Superior temporal gyrus (tissue), 1 donor: Measurements from ENCODE around the gene CACNA1C.
A peak's percentile ranks its signal among the peaks of the same experiment; 100 is the strongest.

Experiments used
- DNase-seq: peaks from one replicate; pipeline ENCODE4 v3.0.0-alpha.2; 2016; ENCODE audit errors: extremely low spot score

Gene CACNA1C

DNA sequence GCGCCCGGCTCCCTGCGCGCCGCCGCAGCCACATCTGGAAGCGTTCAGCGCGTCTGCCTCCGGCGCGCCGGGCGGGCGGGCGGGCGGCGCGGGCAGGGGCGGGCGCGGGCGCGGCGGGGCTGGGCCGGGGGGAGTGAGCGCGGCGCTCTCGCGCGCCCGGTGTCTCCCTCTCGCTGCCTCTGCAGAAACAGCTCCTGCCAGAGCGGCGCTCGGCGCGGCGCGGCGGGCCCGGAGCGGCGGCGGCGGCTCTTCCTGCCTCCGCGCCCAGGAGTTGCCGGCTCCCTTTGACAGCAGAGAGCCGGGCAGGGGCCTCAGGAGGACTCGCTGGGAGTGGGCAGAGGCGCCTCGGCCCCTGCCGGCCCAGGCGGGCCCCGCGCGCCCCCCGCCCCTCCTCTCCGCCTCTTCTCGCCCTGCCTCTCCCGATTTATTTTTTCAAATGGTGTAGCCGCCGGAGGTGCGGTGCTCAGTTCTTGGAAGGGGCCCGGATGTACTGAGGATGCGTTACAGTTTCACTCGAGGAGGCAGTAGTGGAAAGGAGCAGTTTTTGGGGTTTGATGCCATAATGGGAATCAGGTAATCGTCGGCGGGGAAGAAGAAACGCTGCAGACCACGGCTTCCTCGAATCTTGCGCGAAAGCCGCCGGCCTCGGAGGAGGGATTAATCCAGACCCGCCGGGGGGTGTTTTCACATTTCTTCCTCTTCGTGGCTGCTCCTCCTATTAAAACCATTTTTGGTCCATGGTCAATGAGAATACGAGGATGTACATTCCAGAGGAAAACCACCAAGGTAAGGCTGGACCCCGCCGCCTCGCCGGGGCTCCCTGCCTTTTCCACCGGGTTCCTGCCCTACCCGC, at the start of gene CACNA1C:
CACNA1C (plus strand) TSS at position 162 of the 853 bp plus-strand sequence; CDS start at position 738, 576 bp downstream.
- DNase-seq: peak; percentile 40

DNA sequence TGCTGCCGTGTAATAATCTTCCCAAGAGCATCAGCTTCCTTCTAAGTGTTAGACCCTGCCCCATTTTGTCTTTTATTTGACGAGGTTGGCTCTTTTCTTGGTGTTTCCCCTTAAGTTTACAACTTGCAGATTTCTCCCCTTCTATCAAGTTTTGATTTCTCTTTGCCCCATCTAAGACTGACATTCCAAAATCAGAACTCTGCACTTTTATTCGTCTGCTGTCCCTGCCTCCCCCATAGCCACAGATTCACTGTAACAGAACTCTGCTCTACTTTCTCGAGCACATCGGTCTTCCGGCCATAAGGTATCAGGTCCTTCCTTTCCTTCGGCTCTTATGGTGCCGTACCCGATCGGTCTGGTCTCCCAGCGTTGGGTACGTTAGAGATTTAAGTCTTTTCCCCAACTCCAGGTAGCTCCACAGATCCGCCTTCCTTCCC, 49.1 kb upstream of the CACNA1C start:
- DNase-seq: peak; percentile 38

DNA sequence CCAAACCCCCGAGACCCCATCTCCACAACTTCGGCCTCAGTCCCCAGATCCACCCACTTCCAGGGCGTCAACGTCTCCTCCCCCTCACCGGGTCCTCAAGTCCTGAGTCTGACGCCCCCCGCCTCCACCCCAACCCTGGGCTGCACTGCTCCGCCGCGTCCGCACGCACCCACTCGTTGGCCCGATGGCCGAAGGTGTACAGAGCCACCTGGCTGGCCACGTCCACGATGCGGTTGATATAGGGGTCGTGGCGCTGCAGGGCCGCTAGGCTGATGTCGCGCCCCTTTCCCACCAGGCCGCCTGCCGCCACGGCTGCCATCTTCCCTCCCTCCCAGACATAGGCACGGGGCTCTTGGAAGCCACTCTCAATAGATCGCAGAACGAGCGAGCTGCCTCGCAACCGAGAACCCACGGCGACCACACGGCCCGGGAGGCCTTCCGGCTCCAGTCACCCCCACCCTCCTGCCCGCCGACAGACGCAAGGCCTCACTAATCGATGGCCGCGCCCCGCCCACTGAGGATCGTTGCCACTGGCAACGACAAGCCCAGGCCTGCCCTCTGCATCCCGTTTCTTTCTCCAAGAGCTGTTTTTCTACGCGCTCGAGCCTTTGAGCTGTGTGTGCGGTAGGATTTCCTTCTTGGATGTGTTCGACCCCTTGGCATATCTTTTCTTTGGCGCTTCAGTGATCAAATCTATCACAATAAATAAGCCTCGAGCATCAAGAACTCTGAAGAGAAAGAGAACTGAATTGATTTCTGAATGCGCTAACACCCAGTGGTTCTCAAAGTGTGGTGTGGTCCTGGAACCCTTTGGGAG, 48.5 kb upstream of the CACNA1C start, which contains the start of gene DCP1B:
DCP1B (minus strand) TSS at position 345 of the 817 bp plus-strand sequence; CDS start at position 319, 26 bp downstream.
- peak; percentile 95 for DNase-seq

DNA sequence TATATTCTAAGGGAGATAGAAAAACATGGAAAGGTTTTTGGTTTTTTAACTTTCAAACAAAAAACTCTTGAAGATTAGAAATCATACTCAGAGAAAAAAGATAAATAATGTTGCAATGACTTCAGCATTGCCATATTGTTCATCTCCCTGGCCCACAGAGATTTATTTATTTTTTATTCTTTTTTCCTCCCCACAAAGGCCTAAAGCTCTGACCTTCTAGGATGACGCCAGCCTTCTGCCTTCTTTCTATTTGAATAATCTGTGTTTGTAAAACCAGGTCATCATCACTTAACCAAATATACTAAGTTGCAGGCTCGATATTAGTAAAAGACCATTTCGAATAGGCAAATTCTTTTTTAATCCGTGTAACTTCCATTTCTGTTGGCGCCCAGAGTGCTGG, 44.1 kb upstream of the CACNA1C start:
- DNase-seq: no peak

DNA sequence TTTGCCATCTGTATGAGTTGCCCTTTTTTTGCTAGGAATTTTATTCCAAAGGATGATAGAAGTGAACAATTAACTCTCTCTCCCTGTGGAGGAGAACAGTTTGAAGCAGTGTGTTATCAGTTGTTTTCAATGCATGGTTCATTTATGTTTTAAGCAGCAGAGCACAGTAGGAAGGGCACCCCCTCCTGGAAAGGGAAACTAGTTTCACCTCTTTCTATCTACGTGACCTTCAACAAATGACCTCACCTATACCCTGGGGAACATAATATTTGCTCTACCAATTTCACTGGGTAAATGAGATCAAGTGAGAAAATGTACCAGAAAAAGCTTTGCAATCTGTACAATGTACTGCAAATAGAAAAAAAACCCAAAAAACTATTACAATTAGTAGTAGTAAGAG, 43.2 kb upstream of the CACNA1C start:
- DNase-seq: no peak

DNA sequence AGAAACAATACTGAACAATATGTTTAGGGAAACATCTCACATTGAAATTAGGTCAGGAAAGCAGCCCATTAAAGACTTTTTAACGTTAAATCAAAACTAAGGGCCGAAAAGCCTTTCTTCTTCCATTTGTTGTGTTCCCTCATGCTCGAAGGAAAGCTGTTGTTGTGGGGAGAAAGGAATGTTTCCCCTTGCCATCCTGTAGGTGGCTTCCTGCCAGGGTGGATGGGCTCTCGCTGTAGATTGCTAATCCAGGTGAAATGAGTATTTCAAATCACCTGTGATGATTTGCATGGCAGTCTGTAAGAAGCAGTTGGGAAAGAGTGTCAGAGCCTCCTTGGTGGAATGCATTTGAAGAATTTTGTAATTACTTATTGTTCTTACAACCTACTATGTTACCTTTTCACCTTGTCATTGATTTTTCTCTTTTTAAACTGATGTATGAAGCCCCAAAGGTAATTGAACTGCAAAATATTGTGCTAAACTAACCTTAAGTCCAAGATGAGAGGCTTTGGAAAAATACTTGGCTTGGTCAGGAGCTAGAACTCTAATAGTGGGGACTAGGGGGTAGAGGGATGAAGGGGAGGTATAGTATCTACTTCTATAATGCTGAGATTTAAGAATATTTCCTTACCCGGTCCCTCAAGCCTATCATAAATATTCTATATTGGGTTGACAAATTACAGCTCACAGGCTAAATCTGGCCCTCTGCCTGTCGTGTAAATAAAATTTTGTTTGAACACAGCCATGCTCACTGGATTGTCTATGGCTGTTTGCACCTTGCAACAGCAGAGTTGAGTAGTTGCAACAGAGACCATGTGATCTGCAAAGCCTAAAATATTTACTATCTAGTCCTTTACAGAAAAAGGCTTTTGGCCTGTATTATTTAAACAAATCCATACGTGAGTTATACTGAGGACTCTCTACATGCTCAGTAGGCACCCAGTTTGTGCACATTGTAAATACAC, 40.9 kb upstream of the CACNA1C start:
- DNase-seq: no peak

DNA sequence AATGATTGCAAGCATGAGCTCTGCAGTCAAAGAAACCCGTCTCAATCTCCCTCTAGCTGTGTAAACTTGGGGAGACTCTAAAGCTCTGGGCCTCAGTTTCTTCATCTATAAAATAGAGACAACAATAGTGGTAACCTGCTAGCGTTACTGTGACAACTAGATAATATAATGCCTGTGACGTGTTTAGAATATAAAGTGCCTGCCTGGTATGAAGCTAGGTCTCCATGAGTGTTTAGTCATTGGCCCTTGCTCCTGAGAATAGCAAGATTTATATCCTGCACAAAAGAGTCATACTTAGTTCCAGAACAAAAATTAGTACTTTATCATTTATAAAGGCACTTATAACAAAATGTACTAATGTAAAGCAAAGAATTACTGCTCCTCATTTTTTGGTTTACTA, 39.7 kb upstream of the CACNA1C start:
- no peak for DNase-seq

DNA sequence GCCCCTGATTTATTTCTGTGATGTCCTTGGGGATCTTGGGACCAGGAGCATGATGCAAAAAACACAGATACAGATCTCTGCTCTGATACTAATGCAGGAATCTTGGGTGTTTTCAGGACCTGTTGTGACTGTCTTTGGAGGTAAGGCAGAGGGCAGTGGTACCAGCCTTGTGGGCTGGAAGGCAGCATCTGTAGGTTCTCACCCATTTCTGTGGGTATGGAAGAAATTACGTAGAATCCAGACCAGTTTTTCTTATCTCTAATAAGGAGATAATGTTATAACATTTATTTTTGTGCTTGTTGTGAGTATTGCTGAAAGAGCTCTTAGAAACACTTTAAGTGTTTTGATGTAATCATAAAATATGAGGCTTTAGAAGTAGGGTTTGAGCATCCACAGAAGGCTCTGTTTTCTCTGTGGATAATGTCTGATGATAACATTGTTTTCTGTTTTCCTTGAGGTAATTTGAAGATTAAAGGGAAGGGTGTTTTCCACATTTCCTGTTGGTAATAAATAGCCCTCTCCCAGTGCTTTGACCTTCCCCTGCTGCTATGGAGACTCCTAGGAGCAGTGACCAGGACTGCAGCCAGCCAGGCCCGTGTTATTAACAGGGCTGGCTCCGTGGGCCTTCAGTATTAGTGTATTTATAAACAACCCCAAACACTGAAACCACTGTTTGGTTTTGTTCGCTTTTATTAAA, 39.1 kb upstream of the CACNA1C start:
- DNase-seq: peak; percentile 29

DNA sequence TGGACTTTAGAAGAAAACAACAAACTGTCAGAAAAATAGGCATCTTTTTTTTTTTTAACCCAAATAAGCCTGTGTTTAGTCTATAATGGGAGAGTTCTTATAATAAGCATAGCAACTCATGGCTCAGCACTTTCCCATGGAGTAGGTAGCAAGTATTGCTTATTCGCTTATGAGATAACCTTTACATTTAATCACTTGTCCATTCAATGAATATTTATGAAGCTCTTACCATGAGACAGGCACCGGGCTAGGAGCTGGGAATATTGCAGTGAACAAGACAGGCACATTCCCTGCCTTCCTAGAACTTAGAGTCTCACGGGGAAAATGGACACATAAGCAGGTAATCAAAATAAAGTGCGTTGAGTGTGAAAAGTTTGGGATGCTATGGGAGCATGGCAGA, 38.6 kb upstream of the CACNA1C start:
- DNase-seq: no peak

DNA sequence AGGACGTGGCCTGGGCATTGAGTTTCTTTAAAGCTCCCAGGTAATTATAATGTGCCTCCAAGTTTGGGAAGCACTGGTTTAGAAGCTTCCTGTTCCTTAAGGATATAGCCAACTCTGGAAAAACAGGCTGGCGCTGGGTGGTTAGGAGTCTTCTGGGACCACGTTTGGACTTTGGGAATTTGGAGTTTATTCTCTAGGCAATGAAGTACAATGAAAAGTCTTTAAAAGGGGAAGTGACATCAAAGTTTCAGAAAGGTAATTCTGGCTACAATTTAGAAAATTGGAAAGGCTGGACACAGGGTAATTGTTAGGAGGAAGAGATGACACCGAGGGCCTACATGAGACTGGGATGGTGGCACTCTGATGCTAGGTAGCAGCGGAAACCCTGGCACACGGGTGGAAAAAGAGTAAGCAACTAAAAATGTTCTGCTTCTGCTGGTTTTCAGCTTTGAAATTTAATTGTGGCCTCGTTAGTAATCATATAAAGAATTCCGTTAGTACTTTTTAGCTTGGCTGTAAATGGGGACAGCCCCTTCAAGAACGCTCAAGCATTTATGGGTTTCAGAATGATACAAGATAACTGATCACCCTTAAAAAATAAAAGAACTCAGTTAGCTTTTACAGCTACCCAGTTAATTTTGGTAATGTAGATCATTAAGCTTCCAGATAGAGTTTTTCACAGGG, 35.8 kb upstream of the CACNA1C start:
- no peak for DNase-seq

DNA sequence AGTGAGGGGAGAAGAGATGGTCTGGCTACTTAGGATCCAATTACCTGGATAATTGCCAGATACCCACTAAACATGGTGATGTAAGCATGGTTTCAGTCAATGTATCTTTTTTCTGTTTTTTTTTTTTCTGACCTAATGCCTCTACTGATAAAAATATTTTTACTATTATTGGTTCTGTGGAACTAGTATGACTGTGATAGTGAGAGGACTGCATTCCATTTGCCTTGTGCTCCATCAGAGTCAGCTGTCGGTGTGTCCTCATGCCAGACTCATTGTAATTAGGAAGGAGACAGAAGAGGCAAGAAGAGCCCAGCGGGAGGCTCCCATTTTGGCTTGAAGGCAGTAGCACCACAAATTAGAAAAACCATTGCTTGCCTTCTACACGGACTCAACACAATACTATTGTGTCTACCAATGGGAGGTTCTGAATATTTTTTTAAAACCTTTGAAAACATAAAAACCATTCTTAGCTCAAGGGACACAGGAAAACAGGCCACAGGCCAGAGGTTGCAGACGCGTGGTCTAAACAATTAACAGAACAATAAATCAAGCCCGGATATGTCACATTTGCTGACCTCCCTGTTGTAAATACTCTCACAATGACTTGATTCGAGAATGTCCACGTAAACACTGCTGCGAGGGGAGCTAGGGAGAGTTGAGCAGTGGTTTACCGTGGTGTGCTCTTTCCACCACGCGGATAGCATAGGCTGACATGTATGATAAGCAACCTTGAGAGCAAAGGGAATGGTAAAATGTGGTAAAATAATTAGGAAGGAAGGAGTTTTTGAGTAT, 35.0 kb upstream of the CACNA1C start:
- no peak for DNase-seq

DNA sequence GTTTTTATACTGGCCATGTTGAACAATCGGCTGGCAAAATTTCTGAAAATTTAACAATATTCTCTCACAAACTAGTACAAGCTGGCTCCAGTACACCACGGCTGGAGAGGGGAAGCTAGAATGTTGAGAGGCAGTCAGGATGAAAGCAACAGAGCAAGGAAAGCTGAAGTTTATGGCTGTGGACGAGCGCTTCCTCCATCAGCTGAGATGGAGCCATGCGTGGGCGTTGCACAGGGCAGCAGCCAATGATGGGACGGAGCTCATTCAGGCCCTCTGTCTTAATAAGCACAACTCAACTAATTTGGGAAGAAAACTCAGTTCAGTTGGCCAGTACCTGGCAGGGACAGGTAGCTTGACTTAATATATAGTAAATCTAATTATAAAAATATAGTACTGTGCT, 34.4 kb upstream of the CACNA1C start:
- no peak for DNase-seq

DNA sequence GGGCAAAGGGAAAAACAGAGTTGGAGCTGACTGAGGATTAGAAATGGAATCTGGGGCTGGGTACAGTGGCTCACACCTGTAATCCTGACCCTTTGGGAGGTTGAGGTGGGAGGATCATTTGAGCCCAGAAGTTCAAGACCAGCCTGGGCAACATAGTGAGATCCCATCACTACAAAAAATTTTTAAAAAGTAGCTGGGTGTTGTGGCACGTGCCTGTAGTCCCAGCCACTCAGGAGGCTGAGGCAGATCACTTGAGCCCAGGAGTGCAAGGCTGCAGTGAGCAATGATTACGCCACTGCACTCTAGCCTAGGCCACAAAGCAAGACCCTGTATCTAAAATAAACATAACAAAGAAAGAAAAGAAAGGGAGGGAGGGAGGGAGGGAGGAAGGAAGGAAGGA, 33.7 kb upstream of the CACNA1C start:
- DNase-seq: no peak

DNA sequence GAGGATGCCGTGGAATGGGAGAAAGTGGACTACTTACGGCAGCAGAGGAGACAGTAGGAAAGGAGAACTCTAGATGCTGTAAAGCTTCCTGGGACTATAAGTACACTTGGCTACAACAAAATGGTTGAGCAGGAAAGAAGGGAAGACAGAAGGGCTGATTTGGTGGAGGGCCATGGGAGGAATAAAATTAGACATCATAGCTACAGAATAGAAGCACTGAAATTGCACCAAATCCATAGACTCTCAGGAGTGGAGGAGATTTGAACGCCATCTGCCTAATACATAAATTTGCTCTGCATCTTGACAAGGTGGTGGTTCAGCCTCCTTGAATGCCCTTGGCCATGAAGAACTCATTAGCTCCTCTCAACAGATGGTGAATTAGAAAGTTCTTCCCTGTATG, 32.3 kb upstream of the CACNA1C start:
- DNase-seq: no peak

DNA sequence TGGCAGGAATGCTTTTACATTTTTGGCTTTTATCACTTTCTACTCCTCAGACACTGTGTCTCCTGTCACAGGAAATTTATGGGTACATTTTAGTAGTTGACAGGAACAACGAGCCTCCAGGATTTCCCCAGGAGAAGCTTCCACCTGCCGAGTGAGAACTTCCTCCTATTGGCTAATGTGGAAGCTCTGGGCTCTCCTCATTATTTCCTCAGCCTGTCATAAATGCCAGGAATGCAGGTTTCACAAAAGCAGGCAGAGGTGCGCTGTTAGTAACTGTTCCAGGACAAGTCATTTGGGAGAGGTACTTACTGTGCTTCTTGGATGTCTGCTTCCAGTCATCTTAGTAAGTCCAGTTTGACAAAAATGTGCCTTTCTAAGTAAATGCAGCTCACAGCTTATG, 29.4 kb upstream of the CACNA1C start:
- no peak for DNase-seq

DNA sequence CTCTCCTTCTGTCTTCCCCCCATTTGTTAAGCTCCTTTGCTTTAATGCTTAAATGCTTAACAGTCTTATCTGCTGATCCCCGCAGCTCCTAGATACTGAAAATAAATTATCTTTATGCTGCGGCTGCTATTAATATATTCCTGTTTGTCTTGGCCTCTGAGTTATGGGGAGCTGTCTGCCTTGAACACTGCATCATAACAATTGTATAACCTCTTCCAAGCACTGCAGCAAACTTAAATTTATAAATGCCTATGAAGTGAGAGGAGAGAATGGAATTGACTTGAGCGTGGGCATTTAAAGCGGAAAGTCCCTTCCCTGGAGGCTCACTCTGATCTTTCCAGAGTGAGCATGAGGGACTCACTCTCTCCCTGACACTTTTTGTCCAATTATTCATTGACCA, 25.4 kb upstream of the CACNA1C start:
- no peak for DNase-seq

DNA sequence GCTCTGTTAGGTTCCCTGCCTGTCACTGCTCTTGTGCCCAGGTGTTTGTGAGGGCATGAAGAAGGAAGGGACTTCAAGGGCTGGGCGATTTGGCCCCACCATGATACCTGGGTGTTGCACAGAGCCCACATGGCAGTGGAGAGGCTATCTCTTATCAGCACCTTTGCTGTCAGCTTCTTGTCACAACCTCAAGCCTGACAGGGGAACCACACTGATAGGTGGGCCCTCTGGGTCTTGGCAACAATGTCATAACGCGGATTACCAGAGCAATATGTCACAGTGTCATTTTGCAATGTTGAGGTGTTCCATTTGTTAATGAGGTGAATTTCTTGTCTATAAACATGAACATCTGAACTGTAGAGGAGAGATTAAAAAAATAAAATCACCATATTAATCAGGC, 22.9 kb upstream of the CACNA1C start:
- DNase-seq: no peak

DNA sequence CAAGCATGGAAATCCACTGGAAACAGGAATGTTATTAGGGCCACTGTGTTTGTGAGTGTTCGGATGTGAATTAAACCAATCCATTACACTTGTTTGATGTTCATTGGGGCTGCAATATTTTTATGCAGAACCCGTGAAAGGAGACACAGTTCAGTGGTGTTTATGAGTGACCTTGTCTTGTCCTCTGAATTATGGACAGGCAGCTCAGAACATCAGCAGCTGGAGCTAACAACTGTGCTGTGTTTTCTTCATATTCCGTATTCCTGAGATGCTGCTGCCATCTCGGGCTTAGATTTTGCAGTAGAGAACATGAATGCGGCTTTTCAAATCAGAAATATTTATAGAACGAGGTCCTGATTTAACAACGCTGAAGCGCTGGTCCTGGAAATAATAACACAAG, 20.3 kb upstream of the CACNA1C start:
- peak; percentile 71 for DNase-seq

DNA sequence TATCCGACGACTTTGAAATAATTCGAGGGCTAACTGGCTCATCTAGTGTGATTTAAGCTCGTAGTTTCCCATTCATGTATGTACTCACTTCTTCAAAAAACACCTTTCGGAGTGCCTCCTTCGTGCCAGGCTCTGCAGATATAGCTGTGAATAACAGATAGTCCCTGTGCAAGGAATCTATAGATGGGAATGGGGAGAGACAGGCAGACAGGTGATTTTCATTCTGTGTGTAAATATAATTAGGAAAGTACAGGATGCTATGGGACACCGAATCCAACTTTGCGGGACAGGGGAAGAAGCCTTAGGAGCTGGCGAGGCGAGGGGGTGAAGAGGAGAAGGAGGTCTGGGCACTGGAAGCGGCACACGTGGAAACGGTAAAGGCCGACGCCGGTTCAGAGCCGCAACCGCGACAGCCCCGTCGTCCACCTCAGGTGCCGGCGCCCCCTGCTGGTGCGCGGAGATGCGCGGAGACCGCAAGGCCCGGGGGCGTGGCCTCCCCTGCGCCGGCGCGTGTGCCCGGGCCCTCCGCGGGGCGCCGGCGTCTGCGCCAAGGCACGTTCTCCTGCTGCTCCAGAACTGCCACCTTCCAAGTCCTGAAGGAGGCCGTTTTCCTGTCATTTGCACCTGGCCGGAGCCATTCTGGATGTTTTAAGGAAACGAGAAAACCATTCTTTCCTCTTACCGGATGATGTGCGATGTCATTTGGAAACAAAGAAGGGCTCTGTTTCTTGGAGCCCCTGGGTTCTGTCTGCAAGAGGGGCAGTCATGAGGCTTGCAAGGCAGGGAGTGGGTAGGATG, 18.0 kb upstream of the CACNA1C start:
- peak; percentile 89 for DNase-seq
